HCT116 (cell line): ENCODE data around the gene HOXB3. TPM values are rescaled to one million over a fixed set of nuclear protein-coding genes. Genes with fewer than 3 reads are reported as not detected.
A peak's percentile ranks its signal among the peaks of the same experiment; 100 is the strongest.

Experiments
- ATAC-seq: fragments of 200-7000 bp; cut with Tn5 transposase; 2 replicates; pipeline ENCODE4 v1.9.1; 2020; ENCODE audit warnings: mild to moderate bottlenecking, moderate library complexity
- BruUV-seq: library from RNA; stranded (reverse); fragments of 400-500 nt; replicated peaks from 2 replicates; lab custom pipeline; 2021; lab: Mats Ljungman, UMichigan
- CTCF ChIA-PET: fragments of 300-600 bp; sonication (Branson Sonifier 250); formaldehyde crosslinking; loops from one replicate; lab custom pipeline; 2021; ENCODE audit warnings: antibody characterized with exemption; lab: Charles Lee
- POLR2A ChIA-PET: fragments of 300-600, 350-600 bp; sonication (Branson Sonifier 250); formaldehyde crosslinking; loops from one replicate; lab custom pipeline; 2021; ENCODE audit warnings: antibody characterized with exemption; lab: Charles Lee
- RAD21 ChIA-PET, 2 experiments: fragments of 300-600 bp; sonication (Branson Sonifier 250); formaldehyde crosslinking; loops; one replicate each; lab custom pipeline; 2023; ENCODE audit warnings: low total read pairs in 2 of 2; ENCODE audit not compliant: uncharacterized antibody in 2 of 2, unreplicated experiment in 2 of 2, low non-redundant PET in 1 of 2; lab: Charles Lee
- DNase-seq: peaks from one replicate; pipeline ENCODE4 v3.0.0-alpha.2; 2010; ENCODE audit warnings: low read depth, low spot score
- H2AFZ ChIP-seq: fragments of 200-600 bp; shearing (Covaris generic), sonication (generic); 2 replicates; pipeline ENCODE4 v1.6.1; 2017; ENCODE audit warnings: low read depth, mixed run types, mixed read lengths, antibody characterized with exemption, low read length; ENCODE audit not compliant: poor library complexity, severe bottlenecking
- H3K27ac ChIP-seq: 2 replicates; pipeline ENCODE4 v1.5.1; 2012; ENCODE audit warnings: low read depth, low read length
- H3K27me3 ChIP-seq: fragments of 200-600 bp; sonication (generic); 2 replicates; pipeline ENCODE4 v1.6.1; 2016; ENCODE audit warnings: mixed run types, low read length, mixed read lengths; ENCODE audit not compliant: insufficient read depth
- H3K36me3 ChIP-seq, 2 experiments: fragments of 200-500 bp in 1 of 2; fragments of 200-600 bp in 1 of 2; sonication (Bioruptor generic) in 1 of 2; sonication (generic) in 1 of 2; 2 replicates each; pipeline versions ENCODE4 v1.5.1 to v1.6.1; 2014 to 2016; ENCODE audit warnings: low read length in 2 of 2, inconsistent platforms in 1 of 2, mixed read lengths in 1 of 2, mixed run types in 1 of 2; ENCODE audit not compliant: insufficient read depth in 2 of 2, control insufficient read depth in 1 of 2
- H3K4me1 ChIP-seq, 2 experiments: fragments of 200-600 bp in 1 of 2; sonication (generic) in 1 of 2; 2 replicates each; pipeline versions ENCODE4 v1.5.1 to v1.6.1; 2012 to 2017; ENCODE audit warnings: low read length in 2 of 2, inconsistent platforms in 1 of 2, mild to moderate bottlenecking in 1 of 2, mixed read lengths in 1 of 2, mixed run types in 1 of 2, moderate library complexity in 1 of 2; ENCODE audit not compliant: insufficient read depth in 2 of 2, control insufficient read depth in 1 of 2
- H3K4me2 ChIP-seq: fragments of 200-600 bp; sonication (generic); 2 replicates; pipeline ENCODE4 v1.6.1; 2017; ENCODE audit warnings: mixed run types, low read length, mixed read lengths
- H3K4me3 ChIP-seq, 2 experiments: fragments of 200-600 bp in 1 of 2; sonication (generic) in 1 of 2; replicated peaks in 1 of 2; 2 replicates each; pipeline ENCODE4 v1.5.1; 2011 to 2016; ENCODE audit warnings: low read length in 2 of 2, control low read depth in 1 of 2, low read depth in 1 of 2, mild to moderate bottlenecking in 1 of 2, mixed read lengths in 1 of 2, mixed run types in 1 of 2
- H3K79me2 ChIP-seq: fragments of 200-600 bp; sonication (generic); 2 replicates; pipeline ENCODE4 v1.6.1; 2017; ENCODE audit warnings: mild to moderate bottlenecking, mixed run types, low read length, moderate library complexity, mixed read lengths; ENCODE audit not compliant: insufficient read depth
- H3K9ac ChIP-seq: fragments of 200-600 bp; sonication (generic); 2 replicates; pipeline ENCODE4 v1.6.1; 2016; ENCODE audit warnings: low read length, mixed read lengths
- H3K9me2 ChIP-seq: fragments of 200-600 bp; sonication (generic), shearing (Covaris generic); 2 replicates; pipeline ENCODE4 v1.6.1; 2017; ENCODE audit warnings: mixed run types, mild to moderate bottlenecking, moderate library complexity; ENCODE audit not compliant: insufficient read depth
- H3K9me3 ChIP-seq, 2 experiments: fragments of 200-500 bp in 1 of 2; fragments of 200-600 bp in 1 of 2; sonication (Bioruptor generic) in 1 of 2; sonication (generic) in 1 of 2; 2 replicates each; pipeline ENCODE4 v1.6.1; 2014 to 2017; ENCODE audit warnings: low read length in 2 of 2, mixed read lengths in 2 of 2, inconsistent platforms in 1 of 2, low read depth in 1 of 2, mild to moderate bottlenecking in 1 of 2, mixed run types in 1 of 2, moderate library complexity in 1 of 2; ENCODE audit not compliant: control insufficient read depth in 1 of 2, insufficient read depth in 1 of 2
- H4K20me1 ChIP-seq: fragments of 200-600 bp; sonication (generic), shearing (Covaris generic); 2 replicates; pipeline ENCODE4 v1.6.1; 2017; ENCODE audit warnings: mixed run types, mild to moderate bottlenecking, moderate library complexity; ENCODE audit not compliant: insufficient read depth
- ATF3 ChIP-seq: IDR thresholded peaks from 2 replicates; pipeline ENCODE4 v1.6.1; 2012
- CBX3 ChIP-seq: IDR thresholded peaks from 2 replicates; pipeline ENCODE4 v1.6.1; 2012; ENCODE audit warnings: low read depth
- CEBPB ChIP-seq: IDR thresholded peaks from 2 replicates; pipeline ENCODE4 v1.6.1; 2012; ENCODE audit warnings: low read depth
- EZH2 ChIP-seq: fragments of 200-600 bp; sonication (generic); IDR thresholded peaks from 2 replicates; pipeline ENCODE4 v1.6.1; 2017; ENCODE audit warnings: antibody characterized with exemption, mixed run types
- FOSL1 ChIP-seq: IDR thresholded peaks from 2 replicates; pipeline ENCODE4 v1.6.1; 2012; ENCODE audit warnings: low read depth
- POLR2A ChIP-seq: IDR thresholded peaks from 2 replicates; pipeline ENCODE4 v1.7.0; 2011; ENCODE audit warnings: borderline replicate concordance; ENCODE audit not compliant: insufficient read depth, insufficient read length; ENCODE audit errors: extremely low read depth
- POLR2AphosphoS5 ChIP-seq: IDR thresholded peaks from 2 replicates; pipeline ENCODE4 v1.6.1; 2011; ENCODE audit warnings: mild to moderate bottlenecking, low read depth, low read length, moderate library complexity
- REST ChIP-seq: IDR thresholded peaks from 2 replicates; pipeline ENCODE4 v1.6.1; 2012; ENCODE audit warnings: low read depth
- SIN3A ChIP-seq: IDR thresholded peaks from 2 replicates; pipeline ENCODE4 v1.6.1; 2012; ENCODE audit warnings: low read depth
- SP1 ChIP-seq: IDR thresholded peaks from 2 replicates; pipeline ENCODE4 v1.6.1; 2012; ENCODE audit warnings: low read depth
- SRF ChIP-seq: IDR thresholded peaks from 2 replicates; pipeline ENCODE4 v1.6.1; 2012; ENCODE audit warnings: low read depth
- YY1 ChIP-seq: IDR thresholded peaks from 2 replicates; pipeline ENCODE4 v1.6.1; 2011; ENCODE audit warnings: low read length, low read depth, moderate library complexity, mild to moderate bottlenecking; ENCODE audit not compliant: insufficient replicate concordance; ENCODE audit errors: extremely low read depth
- ZBTB33 ChIP-seq: IDR thresholded peaks from 2 replicates; pipeline ENCODE4 v1.6.1; 2011; ENCODE audit warnings: mild to moderate bottlenecking, low read length, moderate library complexity; ENCODE audit not compliant: insufficient replicate concordance; ENCODE audit errors: extremely low read depth
- intact Hi-C: fragments of 100-400 bp; cut with micrococcal nuclease; formaldehyde crosslinking; loops from 2 replicates; pipeline ENCODE4 v1.10.0; 2022
- total RNA-seq: library from RNA; stranded (reverse); gene quantifications from one replicate; pipeline ENCODE4 v1.2.1, GENCODE V29; 2021; ENCODE audit not compliant: unreplicated experiment
- TF ChIP-seq, protein P1 (sequence below), 3 experiments: fragments of 200-600 bp in 1 of 3; sonication (generic) in 1 of 3; IDR thresholded peaks in 2 of 3; conservative IDR thresholded peaks in 1 of 3; 2 replicates each; pipeline ENCODE4 v1.5.1; 2012 to 2017; ENCODE audit warnings: low read depth in 2 of 3, low read length in 2 of 3, antibody characterized with exemption in 1 of 3, borderline replicate concordance in 1 of 3, control low read depth in 1 of 3, mild to moderate bottlenecking in 1 of 3, mixed read lengths in 1 of 3, mixed run types in 1 of 3, moderate library complexity in 1 of 3; ENCODE audit not compliant: insufficient read depth in 1 of 3

The HOXB3 gene
- total RNA-seq, 1 experiment from 2014 or later, result 19.8 TPM

DNA sequence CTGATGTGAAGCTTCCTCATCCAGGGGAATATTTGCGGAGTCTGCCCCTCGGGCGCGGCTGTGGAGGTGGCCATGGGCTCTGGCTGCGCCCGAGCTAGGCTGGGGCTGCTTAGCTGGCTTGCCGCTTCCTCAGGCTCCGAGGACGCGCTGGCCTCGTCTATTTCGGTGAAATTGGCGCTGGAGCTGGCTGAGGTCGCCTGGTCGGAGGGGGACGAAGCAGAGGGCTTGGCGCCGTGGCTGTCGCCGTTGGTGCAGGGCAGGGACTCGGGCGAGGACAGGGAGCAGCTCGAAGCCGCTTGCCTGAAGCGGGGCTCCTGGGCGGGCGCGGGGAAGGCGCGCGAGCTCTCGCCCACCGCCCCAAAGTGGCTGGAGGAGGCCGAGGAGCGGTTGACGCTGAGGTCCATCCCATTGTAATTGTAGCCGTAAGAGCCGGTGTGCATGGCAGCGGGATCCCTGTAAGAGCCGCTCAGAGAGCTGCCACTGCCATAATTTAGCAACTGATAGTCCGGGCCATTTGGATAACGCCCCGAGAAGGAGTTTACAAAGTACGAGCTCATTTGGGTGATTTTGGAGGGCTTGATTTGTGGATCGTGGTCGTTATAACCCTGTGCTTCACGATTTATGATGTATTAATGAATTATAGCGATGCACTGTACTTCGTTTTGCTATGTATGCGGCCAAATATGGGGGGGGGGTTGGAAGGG is 3.2 kb upstream of the HOXB3 start, which contains the start of gene HOXB5:
Gene HOXB5 (minus strand): TSS at position 654 of the 704 bp plus-strand sequence. CDS start 97 bp downstream, at position 557.
- CTCF ChIA-PET, result interaction anchor here (1.0 to 2.2 kb wide), 4 partner anchors 20 to 330 kb away, joined by 5 to 9 read pairs (median 5); no protein-coding TSS in a partner anchor

More for the DNA sequence above, 3.2 kb upstream of the HOXB3 start, which contains the start of gene HOXB5:
- no peak within 1 kb of the TSS for H3K27ac ChIP-seq
- no peak for DNase-seq
- no peak for TF ChIP-seq CBX3
- no peak for TF ChIP-seq CEBPB
- TF ChIP-seq POLR2A, result no peak
- TF ChIP-seq SRF, result no peak
- TF ChIP-seq SP1, result no peak
- TF ChIP-seq FOSL1, result no peak
- TF ChIP-seq, protein P1, sequence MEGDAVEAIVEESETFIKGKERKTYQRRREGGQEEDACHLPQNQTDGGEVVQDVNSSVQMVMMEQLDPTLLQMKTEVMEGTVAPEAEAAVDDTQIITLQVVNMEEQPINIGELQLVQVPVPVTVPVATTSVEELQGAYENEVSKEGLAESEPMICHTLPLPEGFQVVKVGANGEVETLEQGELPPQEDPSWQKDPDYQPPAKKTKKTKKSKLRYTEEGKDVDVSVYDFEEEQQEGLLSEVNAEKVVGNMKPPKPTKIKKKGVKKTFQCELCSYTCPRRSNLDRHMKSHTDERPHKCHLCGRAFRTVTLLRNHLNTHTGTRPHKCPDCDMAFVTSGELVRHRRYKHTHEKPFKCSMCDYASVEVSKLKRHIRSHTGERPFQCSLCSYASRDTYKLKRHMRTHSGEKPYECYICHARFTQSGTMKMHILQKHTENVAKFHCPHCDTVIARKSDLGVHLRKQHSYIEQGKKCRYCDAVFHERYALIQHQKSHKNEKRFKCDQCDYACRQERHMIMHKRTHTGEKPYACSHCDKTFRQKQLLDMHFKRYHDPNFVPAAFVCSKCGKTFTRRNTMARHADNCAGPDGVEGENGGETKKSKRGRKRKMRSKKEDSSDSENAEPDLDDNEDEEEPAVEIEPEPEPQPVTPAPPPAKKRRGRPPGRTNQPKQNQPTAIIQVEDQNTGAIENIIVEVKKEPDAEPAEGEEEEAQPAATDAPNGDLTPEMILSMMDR (IDR thresholded peaks at IDR 0.05 in 2 of 3, conservative IDR thresholded peaks at IDR 0.05 in 1 of 3; ENCODE audit: borderline replicate concordance in 1 of 3, insufficient read depth in 1 of 3, low read depth in 2 of 3, low read length in 2 of 3), result no peak
- no peak for TF ChIP-seq EZH2
- no peak for TF ChIP-seq ZBTB33
- TF ChIP-seq POLR2AphosphoS5, result no peak
- no peak for TF ChIP-seq REST
- TF ChIP-seq SIN3A, result no peak
- TF ChIP-seq YY1, result no peak
- no peak for TF ChIP-seq ATF3
- H3K9ac ChIP-seq, result no peak within 1 kb of the TSS
- peaks cover 65% of the 10 kb centered on the region for H3K79me2 ChIP-seq
- H3K9me2 ChIP-seq, result no peaks in the 10 kb centered on the region
- peaks cover 0 to 14% of the 10 kb centered on the region in 2 experiments; a peak in 2 of 4 replicates for H3K4me1 ChIP-seq
- H3K4me2 ChIP-seq, result no peak within 1 kb of the TSS
- H2AFZ ChIP-seq, result no peak within 1 kb of the TSS
- no peaks in the 10 kb centered on the region for H4K20me1 ChIP-seq
- RAD21 ChIA-PET, result interaction anchor here (0.6 to 1.3 kb wide), 5 partner anchors 92 to 570 kb away, joined by 3 to 5 read pairs (median 3); no protein-coding TSS in a partner anchor
- H3K9me3 ChIP-seq, result no peaks in the 10 kb centered on the region
- H3K36me3 ChIP-seq, result peaks cover 23 to 30% of the 10 kb centered on the region in 2 experiments; a peak in 3 of 4 replicates
- no peaks in the 10 kb centered on the region for H3K27me3 ChIP-seq
- H3K4me3 ChIP-seq, result no peak within 1 kb of the TSS
- POLR2A ChIA-PET, result no interaction called here
- peak; percentile 3; the same call in 1 of the 2 replicates for ATAC-seq
- BruUV-seq, result no TSS peak
- intact Hi-C loops, result no loop called here
